ENCODE data around the gene GRIK4. TPM values are rescaled to one million over a fixed set of nuclear protein-coding genes. Genes with fewer than 3 reads are reported as not detected.

GRIK4 gene
- total RNA-seq, 1 experiment from 2014 or later = 3.3 TPM

DNA sequence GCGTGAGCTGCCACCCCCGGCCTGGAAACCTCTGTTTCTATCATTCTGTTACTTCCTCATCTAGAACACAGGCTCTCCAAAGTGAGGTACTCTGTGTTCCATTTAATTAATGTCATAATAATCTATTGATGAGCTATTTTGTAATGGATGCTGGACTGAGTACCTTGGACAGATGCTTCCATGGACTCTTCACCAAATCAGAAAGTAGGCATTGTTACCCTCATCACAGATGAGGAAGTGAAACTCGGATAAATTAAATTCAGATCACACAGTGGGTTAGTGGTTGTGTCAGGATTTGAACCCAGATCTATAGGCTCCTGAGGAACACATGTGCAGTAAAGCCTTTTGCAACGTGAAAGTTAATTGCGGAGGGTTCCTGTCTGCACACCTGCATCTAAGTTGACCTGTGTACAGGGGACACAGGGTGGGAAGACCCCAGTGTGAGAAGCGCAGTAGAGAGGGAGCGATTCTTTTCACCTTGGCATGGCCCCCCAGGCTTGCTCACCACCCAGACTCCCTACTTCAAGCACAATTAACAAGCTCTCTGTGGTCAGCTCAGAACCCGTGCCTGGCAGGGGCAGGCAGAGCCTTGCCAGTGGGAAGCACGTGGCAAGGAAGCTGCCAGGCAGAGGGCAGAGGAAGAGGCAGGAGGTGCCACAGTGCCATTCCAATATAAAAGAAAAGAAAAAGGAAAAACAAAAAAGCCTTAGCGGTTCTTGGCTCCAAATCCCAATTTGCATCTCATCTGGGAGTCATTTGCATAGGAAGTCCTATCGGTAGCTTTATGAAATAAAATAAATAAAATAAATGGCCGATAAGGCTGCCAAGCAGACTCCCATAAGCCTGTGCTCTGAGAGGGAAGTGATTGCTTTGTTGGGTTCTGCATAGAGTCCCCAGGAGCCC, 239.3 kb downstream of the GRIK4 start (continued):
- TF ChIP-seq, protein P1, sequence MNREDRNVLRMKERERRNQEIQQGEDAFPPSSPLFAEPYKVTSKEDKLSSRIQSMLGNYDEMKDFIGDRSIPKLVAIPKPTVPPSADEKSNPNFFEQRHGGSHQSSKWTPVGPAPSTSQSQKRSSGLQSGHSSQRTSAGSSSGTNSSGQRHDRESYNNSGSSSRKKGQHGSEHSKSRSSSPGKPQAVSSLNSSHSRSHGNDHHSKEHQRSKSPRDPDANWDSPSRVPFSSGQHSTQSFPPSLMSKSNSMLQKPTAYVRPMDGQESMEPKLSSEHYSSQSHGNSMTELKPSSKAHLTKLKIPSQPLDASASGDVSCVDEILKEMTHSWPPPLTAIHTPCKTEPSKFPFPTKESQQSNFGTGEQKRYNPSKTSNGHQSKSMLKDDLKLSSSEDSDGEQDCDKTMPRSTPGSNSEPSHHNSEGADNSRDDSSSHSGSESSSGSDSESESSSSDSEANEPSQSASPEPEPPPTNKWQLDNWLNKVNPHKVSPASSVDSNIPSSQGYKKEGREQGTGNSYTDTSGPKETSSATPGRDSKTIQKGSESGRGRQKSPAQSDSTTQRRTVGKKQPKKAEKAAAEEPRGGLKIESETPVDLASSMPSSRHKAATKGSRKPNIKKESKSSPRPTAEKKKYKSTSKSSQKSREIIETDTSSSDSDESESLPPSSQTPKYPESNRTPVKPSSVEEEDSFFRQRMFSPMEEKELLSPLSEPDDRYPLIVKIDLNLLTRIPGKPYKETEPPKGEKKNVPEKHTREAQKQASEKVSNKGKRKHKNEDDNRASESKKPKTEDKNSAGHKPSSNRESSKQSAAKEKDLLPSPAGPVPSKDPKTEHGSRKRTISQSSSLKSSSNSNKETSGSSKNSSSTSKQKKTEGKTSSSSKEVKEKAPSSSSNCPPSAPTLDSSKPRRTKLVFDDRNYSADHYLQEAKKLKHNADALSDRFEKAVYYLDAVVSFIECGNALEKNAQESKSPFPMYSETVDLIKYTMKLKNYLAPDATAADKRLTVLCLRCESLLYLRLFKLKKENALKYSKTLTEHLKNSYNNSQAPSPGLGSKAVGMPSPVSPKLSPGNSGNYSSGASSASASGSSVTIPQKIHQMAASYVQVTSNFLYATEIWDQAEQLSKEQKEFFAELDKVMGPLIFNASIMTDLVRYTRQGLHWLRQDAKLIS (CRISPR knock-in tag; IDR thresholded peaks at IDR 0.05; ENCODE audit: borderline replicate concordance) = no peak
- TF ChIP-seq, protein P2, sequence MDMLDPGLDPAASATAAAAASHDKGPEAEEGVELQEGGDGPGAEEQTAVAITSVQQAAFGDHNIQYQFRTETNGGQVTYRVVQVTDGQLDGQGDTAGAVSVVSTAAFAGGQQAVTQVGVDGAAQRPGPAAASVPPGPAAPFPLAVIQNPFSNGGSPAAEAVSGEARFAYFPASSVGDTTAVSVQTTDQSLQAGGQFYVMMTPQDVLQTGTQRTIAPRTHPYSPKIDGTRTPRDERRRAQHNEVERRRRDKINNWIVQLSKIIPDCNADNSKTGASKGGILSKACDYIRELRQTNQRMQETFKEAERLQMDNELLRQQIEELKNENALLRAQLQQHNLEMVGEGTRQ (CRISPR knock-in tag; IDR thresholded peaks at IDR 0.05) = no peak
- TF ChIP-seq TEAD4 (CRISPR knock-in tag; IDR thresholded peaks at IDR 0.05) (no peak), GABPB1 (CRISPR knock-in tag; IDR thresholded peaks at IDR 0.05) (no peak), GRHL2 (CRISPR knock-in tag; IDR thresholded peaks at IDR 0.05; ENCODE audit: insufficient replicate concordance, severe bottlenecking) (no peak), ELF4 (CRISPR knock-in tag; IDR thresholded peaks at IDR 0.05; ENCODE audit: low read depth) (no peak), ZNF423 (CRISPR knock-in tag; IDR thresholded peaks at IDR 0.05) (no peak)
- TF ChIP-seq, protein P3, sequence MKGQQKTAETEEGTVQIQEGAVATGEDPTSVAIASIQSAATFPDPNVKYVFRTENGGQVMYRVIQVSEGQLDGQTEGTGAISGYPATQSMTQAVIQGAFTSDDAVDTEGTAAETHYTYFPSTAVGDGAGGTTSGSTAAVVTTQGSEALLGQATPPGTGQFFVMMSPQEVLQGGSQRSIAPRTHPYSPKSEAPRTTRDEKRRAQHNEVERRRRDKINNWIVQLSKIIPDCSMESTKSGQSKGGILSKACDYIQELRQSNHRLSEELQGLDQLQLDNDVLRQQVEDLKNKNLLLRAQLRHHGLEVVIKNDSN (CRISPR knock-in tag; IDR thresholded peaks at IDR 0.05) = no peak

DNA sequence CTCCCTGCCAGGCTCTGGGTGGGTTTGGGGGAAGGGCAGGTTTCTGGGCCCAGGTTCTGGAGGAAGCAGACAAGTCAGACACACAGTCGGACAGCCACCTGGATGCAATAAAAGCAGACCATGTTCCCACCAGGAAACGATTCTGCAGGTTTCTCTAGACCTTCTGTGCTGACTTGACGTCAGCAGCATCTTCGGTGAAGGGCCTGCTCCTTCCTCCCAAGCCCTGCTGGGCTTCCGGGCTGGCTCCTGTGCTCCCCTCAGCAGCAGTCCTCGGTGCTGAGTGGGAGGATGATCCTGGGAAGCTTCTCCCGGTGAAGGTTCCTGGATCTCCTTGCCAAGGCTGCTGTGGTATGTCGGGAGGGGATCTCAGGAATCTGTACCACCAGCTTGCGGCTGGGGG, 240.0 kb downstream of the GRIK4 start:
- POLR2A ChIA-PET = no interaction called here
- H3K27ac Mint-ChIP-seq = no peak overlapping the region
- CTCF ChIA-PET = interaction anchor here (0.9 to 1.7 kb wide), 4 partner anchors 34 to 67 kb away, joined by 3 to 6 read pairs (median 4); no protein-coding TSS in a partner anchor
- no peak for DNase-seq (ENCODE audit: low spot score)
- ATAC-seq = no peak
- H3K4me1 Mint-ChIP-seq = peaks cover 11% of the 10 kb centered on the region
- peaks cover 11% of the 10 kb centered on the region for H3K27me3 Mint-ChIP-seq (ENCODE audit: low read depth)
- H3K9me3 Mint-ChIP-seq = no peaks in the 10 kb centered on the region
- TF ChIP-seq RELA (CRISPR knock-in tag; IDR thresholded peaks at IDR 0.05; ENCODE audit: borderline replicate concordance) = no peak
- TF ChIP-seq ZNF263 (CRISPR knock-in tag; IDR thresholded peaks at IDR 0.05; ENCODE audit: low read depth) = 0 out of 2 replicates have a peak, but pooled peaks have one; percentile 37
- H3K36me3 Mint-ChIP-seq = no peaks in the 10 kb centered on the region
- no peak overlapping the region for H3K4me3 Mint-ChIP-seq

DNA sequence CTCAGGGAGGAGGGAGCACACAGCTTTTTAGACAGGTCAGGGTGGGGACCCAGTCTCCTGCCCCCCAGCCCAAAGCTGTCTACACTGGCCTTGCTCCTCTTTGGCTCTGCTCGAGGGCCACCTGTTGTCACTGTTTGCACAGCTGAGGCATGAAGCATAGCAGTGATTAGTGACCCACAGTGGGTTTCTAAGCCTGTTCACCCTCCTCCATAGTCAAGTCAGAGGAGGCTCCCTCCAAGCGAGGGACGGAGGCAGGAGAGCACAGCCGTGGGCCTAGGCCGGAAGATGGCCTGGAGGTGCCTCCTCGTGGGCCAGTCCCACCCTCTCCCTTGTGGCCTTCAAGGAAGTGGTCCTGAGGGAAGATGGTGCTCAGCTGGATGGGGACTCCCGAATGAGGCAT, 241.1 kb downstream of the GRIK4 start:
- Mint-ChIP-seq H3K27ac (no peak overlapping the region), H3K36me3 (no peaks in the 10 kb centered on the region), H3K27me3 (ENCODE audit: low read depth) (peaks cover 11% of the 10 kb centered on the region), H3K9me3 (no peaks in the 10 kb centered on the region), H3K4me3 (no peak overlapping the region), H3K4me1 (peaks cover 13% of the 10 kb centered on the region)
- CTCF ChIA-PET = interaction anchor here (1.3 to 2.0 kb wide), 4 partner anchors 50 to 176 kb away, joined by 3 to 6 read pairs (median 5); no protein-coding TSS in a partner anchor
- DNase-seq (ENCODE audit: low spot score) (no peak), ATAC-seq (no peak)
- POLR2A ChIA-PET = interaction anchor here (0.6 kb wide), 1 partner anchor 591 kb away, joined by 3 read pairs; no protein-coding TSS in a partner anchor
- TF ChIP-seq, protein P4, sequence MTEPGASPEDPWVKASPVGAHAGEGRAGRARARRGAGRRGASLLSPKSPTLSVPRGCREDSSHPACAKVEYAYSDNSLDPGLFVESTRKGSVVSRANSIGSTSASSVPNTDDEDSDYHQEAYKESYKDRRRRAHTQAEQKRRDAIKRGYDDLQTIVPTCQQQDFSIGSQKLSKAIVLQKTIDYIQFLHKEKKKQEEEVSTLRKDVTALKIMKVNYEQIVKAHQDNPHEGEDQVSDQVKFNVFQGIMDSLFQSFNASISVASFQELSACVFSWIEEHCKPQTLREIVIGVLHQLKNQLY (CRISPR knock-in tag; IDR thresholded peaks at IDR 0.05) = no peak
- TF ChIP-seq, protein P5, sequence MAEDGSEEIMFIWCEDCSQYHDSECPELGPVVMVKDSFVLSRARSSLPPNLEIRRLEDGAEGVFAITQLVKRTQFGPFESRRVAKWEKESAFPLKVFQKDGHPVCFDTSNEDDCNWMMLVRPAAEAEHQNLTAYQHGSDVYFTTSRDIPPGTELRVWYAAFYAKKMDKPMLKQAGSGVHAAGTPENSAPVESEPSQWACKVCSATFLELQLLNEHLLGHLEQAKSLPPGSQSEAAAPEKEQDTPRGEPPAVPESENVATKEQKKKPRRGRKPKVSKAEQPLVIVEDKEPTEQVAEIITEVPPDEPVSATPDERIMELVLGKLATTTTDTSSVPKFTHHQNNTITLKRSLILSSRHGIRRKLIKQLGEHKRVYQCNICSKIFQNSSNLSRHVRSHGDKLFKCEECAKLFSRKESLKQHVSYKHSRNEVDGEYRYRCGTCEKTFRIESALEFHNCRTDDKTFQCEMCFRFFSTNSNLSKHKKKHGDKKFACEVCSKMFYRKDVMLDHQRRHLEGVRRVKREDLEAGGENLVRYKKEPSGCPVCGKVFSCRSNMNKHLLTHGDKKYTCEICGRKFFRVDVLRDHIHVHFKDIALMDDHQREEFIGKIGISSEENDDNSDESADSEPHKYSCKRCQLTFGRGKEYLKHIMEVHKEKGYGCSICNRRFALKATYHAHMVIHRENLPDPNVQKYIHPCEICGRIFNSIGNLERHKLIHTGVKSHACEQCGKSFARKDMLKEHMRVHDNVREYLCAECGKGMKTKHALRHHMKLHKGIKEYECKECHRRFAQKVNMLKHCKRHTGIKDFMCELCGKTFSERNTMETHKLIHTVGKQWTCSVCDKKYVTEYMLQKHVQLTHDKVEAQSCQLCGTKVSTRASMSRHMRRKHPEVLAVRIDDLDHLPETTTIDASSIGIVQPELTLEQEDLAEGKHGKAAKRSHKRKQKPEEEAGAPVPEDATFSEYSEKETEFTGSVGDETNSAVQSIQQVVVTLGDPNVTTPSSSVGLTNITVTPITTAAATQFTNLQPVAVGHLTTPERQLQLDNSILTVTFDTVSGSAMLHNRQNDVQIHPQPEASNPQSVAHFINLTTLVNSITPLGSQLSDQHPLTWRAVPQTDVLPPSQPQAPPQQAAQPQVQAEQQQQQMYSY (CRISPR knock-in tag; IDR thresholded peaks at IDR 0.05) = no peak
- TF ChIP-seq ZNF121 (CRISPR knock-in tag; IDR thresholded peaks at IDR 0.05) = no peak
- TF ChIP-seq ATF1 (CRISPR knock-in tag; IDR thresholded peaks at IDR 0.05) = no peak
- TF ChIP-seq, protein P6, sequence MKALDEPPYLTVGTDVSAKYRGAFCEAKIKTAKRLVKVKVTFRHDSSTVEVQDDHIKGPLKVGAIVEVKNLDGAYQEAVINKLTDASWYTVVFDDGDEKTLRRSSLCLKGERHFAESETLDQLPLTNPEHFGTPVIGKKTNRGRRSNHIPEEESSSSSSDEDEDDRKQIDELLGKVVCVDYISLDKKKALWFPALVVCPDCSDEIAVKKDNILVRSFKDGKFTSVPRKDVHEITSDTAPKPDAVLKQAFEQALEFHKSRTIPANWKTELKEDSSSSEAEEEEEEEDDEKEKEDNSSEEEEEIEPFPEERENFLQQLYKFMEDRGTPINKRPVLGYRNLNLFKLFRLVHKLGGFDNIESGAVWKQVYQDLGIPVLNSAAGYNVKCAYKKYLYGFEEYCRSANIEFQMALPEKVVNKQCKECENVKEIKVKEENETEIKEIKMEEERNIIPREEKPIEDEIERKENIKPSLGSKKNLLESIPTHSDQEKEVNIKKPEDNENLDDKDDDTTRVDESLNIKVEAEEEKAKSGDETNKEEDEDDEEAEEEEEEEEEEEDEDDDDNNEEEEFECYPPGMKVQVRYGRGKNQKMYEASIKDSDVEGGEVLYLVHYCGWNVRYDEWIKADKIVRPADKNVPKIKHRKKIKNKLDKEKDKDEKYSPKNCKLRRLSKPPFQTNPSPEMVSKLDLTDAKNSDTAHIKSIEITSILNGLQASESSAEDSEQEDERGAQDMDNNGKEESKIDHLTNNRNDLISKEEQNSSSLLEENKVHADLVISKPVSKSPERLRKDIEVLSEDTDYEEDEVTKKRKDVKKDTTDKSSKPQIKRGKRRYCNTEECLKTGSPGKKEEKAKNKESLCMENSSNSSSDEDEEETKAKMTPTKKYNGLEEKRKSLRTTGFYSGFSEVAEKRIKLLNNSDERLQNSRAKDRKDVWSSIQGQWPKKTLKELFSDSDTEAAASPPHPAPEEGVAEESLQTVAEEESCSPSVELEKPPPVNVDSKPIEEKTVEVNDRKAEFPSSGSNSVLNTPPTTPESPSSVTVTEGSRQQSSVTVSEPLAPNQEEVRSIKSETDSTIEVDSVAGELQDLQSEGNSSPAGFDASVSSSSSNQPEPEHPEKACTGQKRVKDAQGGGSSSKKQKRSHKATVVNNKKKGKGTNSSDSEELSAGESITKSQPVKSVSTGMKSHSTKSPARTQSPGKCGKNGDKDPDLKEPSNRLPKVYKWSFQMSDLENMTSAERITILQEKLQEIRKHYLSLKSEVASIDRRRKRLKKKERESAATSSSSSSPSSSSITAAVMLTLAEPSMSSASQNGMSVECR (CRISPR knock-in tag; IDR thresholded peaks at IDR 0.05; ENCODE audit: borderline replicate concordance) = no peak
- TF ChIP-seq GRHL2 (CRISPR knock-in tag; IDR thresholded peaks at IDR 0.05; ENCODE audit: insufficient replicate concordance, severe bottlenecking) = no peak
- no peak for TF ChIP-seq JAZF1 (CRISPR knock-in tag; IDR thresholded peaks at IDR 0.05)

Measured in WTC11 (cell line).